ENCODE data around the gene MYH4. TPM values are rescaled to one million over a fixed set of nuclear protein-coding genes. Genes with fewer than 3 reads are reported as not detected.

The MYH4 gene
- total RNA-seq, 1 experiment from 2014 or later = not detected

- no peak for TF ChIP-seq OVOL2 (CRISPR knock-in tag; IDR thresholded peaks at IDR 0.05; ENCODE audit: borderline replicate concordance)
Observed at GRCh38 chr17:10512856-10513255, 43.5 kb upstream of the MYH4 start (continued).

DNA sequence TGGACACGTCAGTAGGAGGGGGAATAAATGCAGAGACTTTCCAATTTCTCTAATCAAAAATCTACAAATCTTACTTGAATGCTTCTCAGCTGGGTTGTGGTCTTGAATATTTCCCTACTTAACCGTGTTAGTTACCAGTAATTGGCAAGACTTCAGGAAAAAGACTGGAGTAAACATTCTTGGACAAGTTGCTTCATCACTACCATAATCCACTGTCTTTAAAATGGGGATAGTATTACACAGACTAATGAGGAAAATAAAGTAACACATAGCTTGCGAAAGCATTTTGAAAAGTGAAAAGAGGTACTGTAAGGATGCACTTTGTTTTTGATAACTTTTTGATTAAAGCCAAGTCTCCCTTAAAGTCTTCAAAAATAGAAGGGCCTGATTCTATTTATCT is 30.6 kb upstream of the MYH4 start:
- CTCF ChIA-PET = no interaction called here
- no peak for DNase-seq (ENCODE audit: low spot score)

More for the DNA sequence above, 30.6 kb upstream of the MYH4 start:
- POLR2A ChIA-PET = no interaction called here
- Mint-ChIP-seq H3K27me3 (ENCODE audit: low read depth) (no peaks in the 10 kb centered on the region), H3K4me1 (peaks cover 11% of the 10 kb centered on the region), H3K4me3 (no peak overlapping the region), H3K27ac (no peak overlapping the region), H3K9me3 (peaks cover 16% of the 10 kb centered on the region), H3K36me3 (no peaks in the 10 kb centered on the region)
- TF ChIP-seq, protein P1, sequence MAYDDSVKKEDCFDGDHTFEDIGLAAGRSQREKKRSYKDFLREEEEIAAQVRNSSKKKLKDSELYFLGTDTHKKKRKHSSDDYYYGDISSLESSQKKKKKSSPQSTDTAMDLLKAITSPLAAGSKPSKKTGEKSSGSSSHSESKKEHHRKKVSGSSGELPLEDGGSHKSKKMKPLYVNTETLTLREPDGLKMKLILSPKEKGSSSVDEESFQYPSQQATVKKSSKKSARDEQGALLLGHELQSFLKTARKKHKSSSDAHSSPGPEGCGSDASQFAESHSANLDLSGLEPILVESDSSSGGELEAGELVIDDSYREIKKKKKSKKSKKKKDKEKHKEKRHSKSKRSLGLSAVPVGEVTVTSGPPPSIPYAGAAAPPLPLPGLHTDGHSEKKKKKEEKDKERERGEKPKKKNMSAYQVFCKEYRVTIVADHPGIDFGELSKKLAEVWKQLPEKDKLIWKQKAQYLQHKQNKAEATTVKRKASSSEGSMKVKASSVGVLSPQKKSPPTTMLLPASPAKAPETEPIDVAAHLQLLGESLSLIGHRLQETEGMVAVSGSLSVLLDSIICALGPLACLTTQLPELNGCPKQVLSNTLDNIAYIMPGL (CRISPR knock-in tag; IDR thresholded peaks at IDR 0.05) = no peak
- TF ChIP-seq TEAD4 (CRISPR knock-in tag; IDR thresholded peaks at IDR 0.05) (no peak), RELA (CRISPR knock-in tag; IDR thresholded peaks at IDR 0.05; ENCODE audit: borderline replicate concordance) (no peak), CBFB (CRISPR knock-in tag; IDR thresholded peaks at IDR 0.05; ENCODE audit: low read depth) (no peak), NFYB (CRISPR knock-in tag; conservative IDR thresholded peaks at IDR 0.05; ENCODE audit: low read depth) (no peak), ZNF512 (CRISPR knock-in tag; IDR thresholded peaks at IDR 0.05; ENCODE audit: borderline replicate concordance) (no peak), CREM (CRISPR knock-in tag; IDR thresholded peaks at IDR 0.05) (no peak), ATF3 (CRISPR knock-in tag; conservative IDR thresholded peaks at IDR 0.05) (no peak), EMX1 (CRISPR knock-in tag; IDR thresholded peaks at IDR 0.05) (no peak), MYBL2 (CRISPR knock-in tag; IDR thresholded peaks at IDR 0.05) (no peak), SP1 (CRISPR knock-in tag; conservative IDR thresholded peaks at IDR 0.05) (no peak), NR3C1 (CRISPR knock-in tag; conservative IDR thresholded peaks at IDR 0.05; ENCODE audit: low read depth) (no peak), FOXP4 (CRISPR knock-in tag; IDR thresholded peaks at IDR 0.05) (no peak), ELF4 (CRISPR knock-in tag; IDR thresholded peaks at IDR 0.05; ENCODE audit: low read depth) (no peak)
- TF ChIP-seq, protein P2, sequence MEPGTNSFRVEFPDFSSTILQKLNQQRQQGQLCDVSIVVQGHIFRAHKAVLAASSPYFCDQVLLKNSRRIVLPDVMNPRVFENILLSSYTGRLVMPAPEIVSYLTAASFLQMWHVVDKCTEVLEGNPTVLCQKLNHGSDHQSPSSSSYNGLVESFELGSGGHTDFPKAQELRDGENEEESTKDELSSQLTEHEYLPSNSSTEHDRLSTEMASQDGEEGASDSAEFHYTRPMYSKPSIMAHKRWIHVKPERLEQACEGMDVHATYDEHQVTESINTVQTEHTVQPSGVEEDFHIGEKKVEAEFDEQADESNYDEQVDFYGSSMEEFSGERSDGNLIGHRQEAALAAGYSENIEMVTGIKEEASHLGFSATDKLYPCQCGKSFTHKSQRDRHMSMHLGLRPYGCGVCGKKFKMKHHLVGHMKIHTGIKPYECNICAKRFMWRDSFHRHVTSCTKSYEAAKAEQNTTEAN (CRISPR knock-in tag; IDR thresholded peaks at IDR 0.05) = no peak
- TF ChIP-seq, protein P3, sequence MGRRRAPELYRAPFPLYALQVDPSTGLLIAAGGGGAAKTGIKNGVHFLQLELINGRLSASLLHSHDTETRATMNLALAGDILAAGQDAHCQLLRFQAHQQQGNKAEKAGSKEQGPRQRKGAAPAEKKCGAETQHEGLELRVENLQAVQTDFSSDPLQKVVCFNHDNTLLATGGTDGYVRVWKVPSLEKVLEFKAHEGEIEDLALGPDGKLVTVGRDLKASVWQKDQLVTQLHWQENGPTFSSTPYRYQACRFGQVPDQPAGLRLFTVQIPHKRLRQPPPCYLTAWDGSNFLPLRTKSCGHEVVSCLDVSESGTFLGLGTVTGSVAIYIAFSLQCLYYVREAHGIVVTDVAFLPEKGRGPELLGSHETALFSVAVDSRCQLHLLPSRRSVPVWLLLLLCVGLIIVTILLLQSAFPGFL (CRISPR knock-in tag; IDR thresholded peaks at IDR 0.05; ENCODE audit: borderline replicate concordance) = no peak
- TF ChIP-seq, protein P4, sequence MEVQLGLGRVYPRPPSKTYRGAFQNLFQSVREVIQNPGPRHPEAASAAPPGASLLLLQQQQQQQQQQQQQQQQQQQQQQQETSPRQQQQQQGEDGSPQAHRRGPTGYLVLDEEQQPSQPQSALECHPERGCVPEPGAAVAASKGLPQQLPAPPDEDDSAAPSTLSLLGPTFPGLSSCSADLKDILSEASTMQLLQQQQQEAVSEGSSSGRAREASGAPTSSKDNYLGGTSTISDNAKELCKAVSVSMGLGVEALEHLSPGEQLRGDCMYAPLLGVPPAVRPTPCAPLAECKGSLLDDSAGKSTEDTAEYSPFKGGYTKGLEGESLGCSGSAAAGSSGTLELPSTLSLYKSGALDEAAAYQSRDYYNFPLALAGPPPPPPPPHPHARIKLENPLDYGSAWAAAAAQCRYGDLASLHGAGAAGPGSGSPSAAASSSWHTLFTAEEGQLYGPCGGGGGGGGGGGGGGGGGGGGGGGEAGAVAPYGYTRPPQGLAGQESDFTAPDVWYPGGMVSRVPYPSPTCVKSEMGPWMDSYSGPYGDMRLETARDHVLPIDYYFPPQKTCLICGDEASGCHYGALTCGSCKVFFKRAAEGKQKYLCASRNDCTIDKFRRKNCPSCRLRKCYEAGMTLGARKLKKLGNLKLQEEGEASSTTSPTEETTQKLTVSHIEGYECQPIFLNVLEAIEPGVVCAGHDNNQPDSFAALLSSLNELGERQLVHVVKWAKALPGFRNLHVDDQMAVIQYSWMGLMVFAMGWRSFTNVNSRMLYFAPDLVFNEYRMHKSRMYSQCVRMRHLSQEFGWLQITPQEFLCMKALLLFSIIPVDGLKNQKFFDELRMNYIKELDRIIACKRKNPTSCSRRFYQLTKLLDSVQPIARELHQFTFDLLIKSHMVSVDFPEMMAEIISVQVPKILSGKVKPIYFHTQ (CRISPR knock-in tag; IDR thresholded peaks at IDR 0.05) = no peak
- no peak for ATAC-seq

Measured in WTC11 (cell line).